Esophagus muscularis mucosa (tissue), 4 donors: ENCODE measurements around the gene UHMK1. TPM values are rescaled to one million over a fixed set of nuclear protein-coding genes. Genes with fewer than 3 reads are reported as not detected.

Source experiments
- DNase-seq: peaks from one replicate; pipeline ENCODE4 v3.0.0-alpha.2; 2017; ENCODE audit errors: extremely low spot score
- H3K27ac ChIP-seq, 4 donors: fragments of 200-600 bp; sonication (generic); replicated peaks in 1 of 4; 1 replicate in 3 of 4; 2 replicates in 1 of 4; pipeline ENCODE4 v1.5.1; 2016 to 2019; ENCODE audit warnings: mild to moderate bottlenecking in 1 of 4
- H3K27me3 ChIP-seq, 4 donors: fragments of 200-600 bp; sonication (generic); one replicate each; pipeline versions ENCODE4 v1.5.1 to v1.6.0; 2016 to 2019
- H3K36me3 ChIP-seq, 4 donors: fragments of 200-600 bp; sonication (generic); one replicate each; pipeline ENCODE4 v1.5.1; 2016 to 2019
- H3K4me1 ChIP-seq, 4 donors: fragments of 200-600 bp; sonication (generic); one replicate each; pipeline ENCODE4 v1.5.1; 2016 to 2019
- H3K4me3 ChIP-seq, 4 donors: fragments of 200-600 bp; sonication (generic); 1 replicate in 2 of 4; 2 replicates in 2 of 4; pipeline ENCODE4 v1.5.1; 2016 to 2019; ENCODE audit warnings: mild to moderate bottlenecking in 4 of 4, moderate library complexity in 1 of 4
- H3K9me3 ChIP-seq, 4 donors: fragments of 200-600 bp; sonication (generic); 1 replicate in 3 of 4; 2 replicates in 1 of 4; pipeline ENCODE4 v1.5.1; 2016 to 2019
- EP300 ChIP-seq: sonication (generic); formaldehyde crosslinking; IDR thresholded peaks from one replicate; pipeline ENCODE4 v1.6.1; 2017; ENCODE audit warnings: antibody characterized with exemption
- POLR2A ChIP-seq: fragments of 450-650 bp; IDR thresholded peaks from one replicate; pipeline ENCODE4 v1.6.1; 2017; ENCODE audit warnings: antibody characterized with exemption, moderate library complexity, mild to moderate bottlenecking, low read depth
- POLR2AphosphoS5 ChIP-seq, 2 donors: sonication (generic); formaldehyde crosslinking; IDR thresholded peaks; one replicate each; pipeline ENCODE4 v1.6.1; 2017; ENCODE audit warnings: antibody characterized with exemption in 2 of 2
- WGBS: methylation state at CpG from one replicate; pipeline ENCODE4 v1.1.5; 2018; 5-methylcytosine and 5-hydroxymethylcytosine counted together
- intact Hi-C: fragments of 100-400 bp; cut with DNase I; formaldehyde crosslinking; loops from one replicate; pipeline ENCODE4 v1.15.1; 2023
- total RNA-seq, 4 donors: library from RNA; depleted of rRNA; stranded (reverse); fragments of >200 nt; gene quantifications; one replicate each; pipeline versions ENCODE4 v1.1.0 to v1.2.1, GENCODE V29; 2016
- TF ChIP-seq, protein P1 (sequence below), 3 experiments: fragments of 200-600 bp in 2 of 3; fragments of 450-650 bp in 1 of 3; sonication (generic) in 2 of 3; IDR thresholded peaks; one replicate each; pipeline ENCODE4 v1.5.1; 2017 to 2019; ENCODE audit warnings: antibody characterized with exemption in 3 of 3, mild to moderate bottlenecking in 2 of 3, moderate library complexity in 1 of 3

The UHMK1 gene
- total RNA-seq, 4 donors from 2014 or later, result 25.3 to 34.4 (median 30.6) TPM

DNA sequence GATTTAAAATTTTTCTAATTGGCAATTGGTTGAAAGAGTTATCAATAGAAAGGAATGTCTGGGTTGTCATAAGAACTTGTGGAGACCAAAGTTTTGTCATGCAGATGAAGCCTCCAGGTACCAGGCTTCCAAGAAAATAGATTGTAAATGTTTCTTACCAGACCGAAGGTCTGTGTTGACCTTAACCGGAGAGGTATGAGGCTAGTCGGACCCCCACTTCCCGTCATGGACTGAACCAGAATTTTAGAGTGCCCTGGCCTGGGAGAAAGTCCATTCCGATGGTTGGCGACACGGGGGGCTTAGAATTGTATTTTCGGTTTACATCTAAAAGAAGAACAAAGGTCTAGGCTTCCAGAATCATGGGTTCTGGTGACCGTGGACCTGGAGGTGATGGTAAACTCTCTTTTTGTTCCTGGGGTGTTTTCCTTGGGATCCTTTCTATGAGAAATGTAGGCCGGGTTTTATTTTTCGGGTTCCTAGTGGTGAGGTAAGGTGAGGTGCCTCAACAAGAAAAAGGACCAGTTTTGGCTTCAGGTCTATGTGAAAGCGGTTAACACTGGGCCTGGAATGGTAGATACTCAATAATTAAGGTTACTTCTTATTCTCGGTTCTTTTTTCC lies 405 bp upstream of the UHMK1 start:
- DNase-seq, result no peak
- intact Hi-C loops, result loop anchor here (5.0 kb wide), 1 partner anchor 65 kb away; the partner anchor contains the start of gene UAP1
- Histone ChIP-seq H3K27me3 (no peaks in the 10 kb centered on the region), H3K27ac (peak overlapping the region; percentile 93 to 96 (median 95)), H3K4me3 (peak overlapping the region; percentile 95 to 100 (median 98)), H3K36me3 (peaks cover 13 to 25% (median 22%) of the 10 kb centered on the region in 4 donors), H3K4me1 (peaks cover 16 to 39% (median 38%) of the 10 kb centered on the region in 4 donors), H3K9me3 (no peaks in the 10 kb centered on the region)
- WGBS, result 53% methylated on average over 13 of the region's 13 CpGs
- TF ChIP-seq EP300, result no peak
- no peak for TF ChIP-seq POLR2A
- TF ChIP-seq POLR2AphosphoS5 (IDR thresholded peaks at IDR 0.05), result no peak
- TF ChIP-seq, protein P1, sequence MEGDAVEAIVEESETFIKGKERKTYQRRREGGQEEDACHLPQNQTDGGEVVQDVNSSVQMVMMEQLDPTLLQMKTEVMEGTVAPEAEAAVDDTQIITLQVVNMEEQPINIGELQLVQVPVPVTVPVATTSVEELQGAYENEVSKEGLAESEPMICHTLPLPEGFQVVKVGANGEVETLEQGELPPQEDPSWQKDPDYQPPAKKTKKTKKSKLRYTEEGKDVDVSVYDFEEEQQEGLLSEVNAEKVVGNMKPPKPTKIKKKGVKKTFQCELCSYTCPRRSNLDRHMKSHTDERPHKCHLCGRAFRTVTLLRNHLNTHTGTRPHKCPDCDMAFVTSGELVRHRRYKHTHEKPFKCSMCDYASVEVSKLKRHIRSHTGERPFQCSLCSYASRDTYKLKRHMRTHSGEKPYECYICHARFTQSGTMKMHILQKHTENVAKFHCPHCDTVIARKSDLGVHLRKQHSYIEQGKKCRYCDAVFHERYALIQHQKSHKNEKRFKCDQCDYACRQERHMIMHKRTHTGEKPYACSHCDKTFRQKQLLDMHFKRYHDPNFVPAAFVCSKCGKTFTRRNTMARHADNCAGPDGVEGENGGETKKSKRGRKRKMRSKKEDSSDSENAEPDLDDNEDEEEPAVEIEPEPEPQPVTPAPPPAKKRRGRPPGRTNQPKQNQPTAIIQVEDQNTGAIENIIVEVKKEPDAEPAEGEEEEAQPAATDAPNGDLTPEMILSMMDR (IDR thresholded peaks at IDR 0.05), result no peak

DNA sequence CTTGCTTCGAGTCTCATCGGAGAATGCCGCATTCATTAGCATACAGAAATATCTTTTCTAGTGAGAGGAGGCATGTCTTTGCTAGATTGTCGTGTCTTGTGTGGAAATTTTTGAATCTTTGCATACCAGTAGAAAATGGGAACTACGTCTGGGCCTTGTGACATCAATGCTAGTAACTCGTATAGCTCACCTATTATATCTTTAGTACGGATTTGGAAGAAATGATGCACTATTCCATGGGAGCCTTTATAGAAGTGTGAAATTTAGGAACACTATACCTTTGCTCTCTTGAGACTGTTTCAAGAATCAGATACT lies 835 bp downstream of the UHMK1 start:
- Histone ChIP-seq H3K4me3 (peak overlapping the region; percentile 95 to 100 (median 98)), H3K36me3 (peaks cover 21 to 38% (median 32%) of the 10 kb centered on the region in 4 donors), H3K27me3 (no peaks in the 10 kb centered on the region), H3K9me3 (no peaks in the 10 kb centered on the region), H3K4me1 (peaks cover 16 to 39% (median 38%) of the 10 kb centered on the region in 4 donors), H3K27ac (peak overlapping the region; percentile 93 to 96 (median 95))
- intact Hi-C loops, result loop anchor here (5.0 kb wide), 1 partner anchor 64 kb away; the partner anchor contains the start of gene UAP1
- no peak for DNase-seq
- TF ChIP-seq, protein P1 (IDR thresholded peaks at IDR 0.05), result no peak
- TF ChIP-seq POLR2A, result no peak
- no peak for TF ChIP-seq POLR2AphosphoS5 (IDR thresholded peaks at IDR 0.05)
- TF ChIP-seq EP300, result no peak
- under 1% methylated on average over 7 of the region's 7 CpGs for WGBS

DNA sequence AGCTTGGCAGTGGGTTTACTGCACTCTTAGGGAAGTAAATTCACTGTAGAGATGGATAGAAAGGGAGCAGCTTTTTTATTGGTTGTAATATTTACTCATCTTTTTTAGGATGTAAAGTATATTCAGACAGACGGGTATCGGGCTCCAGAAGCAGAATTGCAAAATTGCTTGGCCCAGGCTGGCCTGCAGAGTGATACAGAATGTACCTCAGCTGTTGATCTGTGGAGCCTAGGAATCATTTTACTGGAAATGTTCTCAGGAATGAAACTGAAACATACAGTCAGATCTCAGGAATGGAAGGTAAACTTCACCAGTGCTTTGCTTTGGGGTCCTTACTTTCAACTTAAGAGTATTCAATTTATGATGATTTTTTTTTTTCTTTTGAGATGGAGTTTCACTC lies 3.2 kb downstream of the UHMK1 start:
- TF ChIP-seq POLR2AphosphoS5 (IDR thresholded peaks at IDR 0.05) (peak in 1 of 2 donors; percentile 63), EP300 (no peak), POLR2A (no peak)
- TF ChIP-seq, protein P1 (IDR thresholded peaks at IDR 0.05), result no peak
- WGBS, result 58% methylated on average over 2 of the region's 2 CpGs
- H3K9me3 ChIP-seq, result no peaks in the 10 kb centered on the region
- H3K27ac ChIP-seq, result peak overlapping the region in 1 of 4 donors; percentile 45
- H3K4me1 ChIP-seq, result peaks cover 16 to 39% (median 38%) of the 10 kb centered on the region in 4 donors
- no peaks in the 10 kb centered on the region for H3K27me3 ChIP-seq
- no peak for DNase-seq
- peaks cover 41 to 61% (median 54%) of the 10 kb centered on the region in 4 donors for H3K36me3 ChIP-seq
- intact Hi-C loops, result no loop called here
- H3K4me3 ChIP-seq, result no peak overlapping the region

DNA sequence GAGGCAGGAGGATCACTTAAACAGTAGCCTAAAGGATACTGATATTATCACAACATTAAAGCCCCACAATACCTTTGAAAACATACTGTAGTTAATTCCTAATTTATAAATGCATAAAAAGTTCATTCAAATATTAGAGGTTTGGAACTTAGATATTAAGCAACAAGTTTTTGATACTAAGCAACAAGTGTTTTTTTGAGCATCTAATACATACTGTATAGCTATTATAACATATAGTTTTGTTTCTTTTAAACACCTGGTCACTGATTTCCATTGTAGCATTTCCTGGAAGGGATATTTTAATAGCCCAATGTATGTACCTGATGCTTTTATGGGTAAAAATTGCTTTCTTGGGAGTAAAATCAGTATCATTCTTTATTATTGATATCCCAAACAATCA lies 4.5 kb downstream of the UHMK1 start:
- H3K9me3 ChIP-seq, result no peaks in the 10 kb centered on the region
- intact Hi-C loops, result no loop called here
- H3K4me1 ChIP-seq, result peaks cover 14 to 36% (median 33%) of the 10 kb centered on the region in 4 donors
- no peak for DNase-seq
- TF ChIP-seq EP300 (no peak), POLR2A (no peak), POLR2AphosphoS5 (IDR thresholded peaks at IDR 0.05) (no peak)
- TF ChIP-seq, protein P1 (IDR thresholded peaks at IDR 0.05), result no peak
- H3K4me3 ChIP-seq, result no peak overlapping the region
- H3K27ac ChIP-seq, result no peak overlapping the region
- no peaks in the 10 kb centered on the region for H3K27me3 ChIP-seq
- peaks cover 41 to 73% (median 65%) of the 10 kb centered on the region in 4 donors for H3K36me3 ChIP-seq
